ENCODE results near the gene ROBO4.
A peak's percentile ranks its signal among the peaks of the same experiment; 100 is the strongest.

ROBO4 gene

DNA sequence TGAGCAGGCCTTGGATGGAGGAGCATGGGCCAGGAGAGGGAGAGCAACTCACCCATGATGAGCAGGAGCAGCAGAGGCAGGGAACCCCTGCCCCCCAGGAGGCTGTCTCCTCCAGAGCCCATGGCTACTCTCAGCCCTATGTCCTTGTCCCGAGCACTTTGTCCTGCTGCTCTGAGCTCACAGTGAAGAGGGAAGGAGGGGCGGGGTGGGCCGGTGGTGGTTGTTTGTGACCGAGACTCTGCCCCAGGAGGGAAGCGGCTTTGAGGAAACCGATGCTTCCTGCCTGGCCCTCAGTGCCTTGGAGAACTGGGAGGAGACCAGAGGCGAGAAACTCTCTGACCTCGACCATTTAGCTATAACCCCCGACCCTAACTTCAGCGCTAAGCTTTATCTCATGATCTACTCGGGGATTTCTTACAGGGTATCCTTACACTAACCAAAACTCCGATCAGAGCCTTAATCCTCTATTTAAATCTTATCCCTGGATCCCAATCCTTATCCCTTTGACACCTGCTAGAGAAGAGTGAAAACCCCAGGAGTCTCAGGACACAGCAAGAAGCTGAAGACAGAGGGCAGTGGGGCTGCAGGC is at the start of gene ROBO4:
Gene ROBO4 (minus strand): TSS at position 192 of the 589 bp plus-strand sequence. CDS start 70 bp downstream, at position 122.
- Histone ChIP-seq H3K9me3 (ENCODE audit: control insufficient read depth, low read length) (no peaks in the 10 kb centered on the region), H3K4me3 (ENCODE audit: low read length) (no peak within 1 kb of the TSS), H3K36me3 (ENCODE audit: control insufficient read depth, insufficient read depth, low read length, severe bottlenecking) (no peaks in the 10 kb centered on the region), H3K27me3 (replicated peaks; ENCODE audit: control insufficient read depth, insufficient read depth, low read length) (no peaks in the 10 kb centered on the region), H3K4me1 (ENCODE audit: control insufficient read depth, insufficient read depth, low read length) (peaks cover 46% of the 10 kb centered on the region), H3K9ac (ENCODE audit: low read length) (peak within 1 kb of the TSS; percentile 47)
- DNase-seq (ENCODE audit: low read depth) = no peak

GRCh38 chr11:124946735-124947141 is 49.1 kb upstream of the ROBO4 start:
- H3K27me3 ChIP-seq (replicated peaks; ENCODE audit: control insufficient read depth, insufficient read depth, low read length) = no peaks in the 10 kb centered on the region
- H3K9ac ChIP-seq (ENCODE audit: low read length) = no peak overlapping the region
- no peaks in the 10 kb centered on the region for H3K36me3 ChIP-seq (ENCODE audit: control insufficient read depth, insufficient read depth, low read length, severe bottlenecking)
- H3K9me3 ChIP-seq (ENCODE audit: control insufficient read depth, low read length) = no peaks in the 10 kb centered on the region
- DNase-seq (ENCODE audit: low read depth) = peak; percentile 44
- peaks cover 10% of the 10 kb centered on the region for H3K4me1 ChIP-seq (ENCODE audit: control insufficient read depth, insufficient read depth, low read length)
- no peak overlapping the region for H3K4me3 ChIP-seq (ENCODE audit: low read length)

DNA sequence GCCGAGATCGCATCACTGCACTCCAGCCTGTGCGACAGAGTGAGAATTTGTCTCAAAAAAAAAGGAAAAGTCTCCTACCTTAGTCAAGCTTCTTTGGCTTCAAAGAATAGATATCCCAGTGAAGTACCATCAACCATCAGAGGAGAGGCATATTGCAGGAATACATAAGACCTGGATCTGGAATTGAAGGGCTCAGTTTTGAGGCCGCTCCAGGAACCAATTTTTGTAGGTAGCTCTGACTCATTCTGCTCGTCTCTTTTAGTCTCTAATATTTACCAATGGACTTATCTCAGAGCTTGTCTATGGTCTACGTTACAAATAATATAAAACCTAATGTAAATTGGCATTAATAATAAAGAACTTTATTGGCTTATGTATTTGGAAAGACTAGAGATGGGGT is 48.2 kb upstream of the ROBO4 start:
- DNase-seq (ENCODE audit: low read depth) = no peak
- Histone ChIP-seq H3K27me3 (replicated peaks; ENCODE audit: control insufficient read depth, insufficient read depth, low read length) (no peaks in the 10 kb centered on the region), H3K4me3 (ENCODE audit: low read length) (no peak overlapping the region), H3K4me1 (ENCODE audit: control insufficient read depth, insufficient read depth, low read length) (peaks cover 10% of the 10 kb centered on the region), H3K9me3 (ENCODE audit: control insufficient read depth, low read length) (no peaks in the 10 kb centered on the region), H3K9ac (ENCODE audit: low read length) (no peak overlapping the region), H3K36me3 (ENCODE audit: control insufficient read depth, insufficient read depth, low read length, severe bottlenecking) (no peaks in the 10 kb centered on the region)

DNA sequence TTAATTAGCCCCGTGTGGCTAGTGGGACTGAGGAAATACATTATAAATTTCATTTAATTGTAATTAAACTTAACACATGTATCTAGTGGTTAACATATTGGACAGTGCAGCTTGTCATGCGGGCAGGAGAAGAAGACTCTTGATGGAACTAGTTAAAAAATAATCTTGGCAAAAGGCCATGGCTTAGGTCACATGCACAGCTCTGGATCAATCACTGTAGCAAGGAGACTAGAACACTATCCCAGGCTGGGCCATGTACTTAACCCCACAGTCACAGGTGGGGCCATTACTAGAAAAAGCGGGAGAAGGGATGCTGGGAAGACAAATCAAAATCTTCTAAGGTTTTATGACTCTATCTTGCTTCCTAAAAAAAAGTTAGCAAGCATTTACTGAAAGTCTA is 46.9 kb upstream of the ROBO4 start:
- no peaks in the 10 kb centered on the region for H3K36me3 ChIP-seq (ENCODE audit: control insufficient read depth, insufficient read depth, low read length, severe bottlenecking)
- DNase-seq (ENCODE audit: low read depth) = no peak
- no peak overlapping the region for H3K4me3 ChIP-seq (ENCODE audit: low read length)
- peaks cover 11% of the 10 kb centered on the region for H3K4me1 ChIP-seq (ENCODE audit: control insufficient read depth, insufficient read depth, low read length)
- H3K9ac ChIP-seq (ENCODE audit: low read length) = no peak overlapping the region
- H3K9me3 ChIP-seq (ENCODE audit: control insufficient read depth, low read length) = no peaks in the 10 kb centered on the region
- no peaks in the 10 kb centered on the region for H3K27me3 ChIP-seq (replicated peaks; ENCODE audit: control insufficient read depth, insufficient read depth, low read length)

DNA sequence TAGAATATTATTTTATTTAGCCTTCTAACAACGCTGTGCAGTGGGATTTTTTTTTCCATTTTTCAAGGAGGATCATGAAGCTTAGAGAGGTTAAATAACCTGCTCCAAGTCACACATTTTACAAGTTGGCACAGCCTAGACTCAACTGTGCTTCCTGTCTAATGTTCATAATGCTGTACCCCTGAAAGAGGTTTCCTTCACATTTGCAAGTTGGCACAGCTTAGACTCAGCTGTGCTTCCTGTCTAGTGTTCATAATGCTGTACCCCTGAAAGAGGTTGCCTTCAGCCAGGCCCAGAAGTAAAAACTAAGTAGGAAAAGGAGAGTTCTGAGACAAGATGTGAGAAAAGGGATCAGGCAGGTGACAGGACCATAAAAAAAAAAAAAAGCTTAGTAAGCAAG is 46.1 kb upstream of the ROBO4 start:
- H3K9ac ChIP-seq (ENCODE audit: low read length) = no peak overlapping the region
- H3K36me3 ChIP-seq (ENCODE audit: control insufficient read depth, insufficient read depth, low read length, severe bottlenecking) = no peaks in the 10 kb centered on the region
- H3K27me3 ChIP-seq (replicated peaks; ENCODE audit: control insufficient read depth, insufficient read depth, low read length) = no peaks in the 10 kb centered on the region
- peaks cover 19% of the 10 kb centered on the region for H3K4me1 ChIP-seq (ENCODE audit: control insufficient read depth, insufficient read depth, low read length)
- H3K4me3 ChIP-seq (ENCODE audit: low read length) = no peak overlapping the region
- DNase-seq (ENCODE audit: low read depth) = no peak
- no peaks in the 10 kb centered on the region for H3K9me3 ChIP-seq (ENCODE audit: control insufficient read depth, low read length)

GRCh38 chr11:124943254-124943616 is 45.6 kb upstream of the ROBO4 start:
- H3K9me3 ChIP-seq (ENCODE audit: control insufficient read depth, low read length) = no peaks in the 10 kb centered on the region
- no peaks in the 10 kb centered on the region for H3K27me3 ChIP-seq (replicated peaks; ENCODE audit: control insufficient read depth, insufficient read depth, low read length)
- DNase-seq (ENCODE audit: low read depth) = no peak
- no peak overlapping the region for H3K4me3 ChIP-seq (ENCODE audit: low read length)
- peaks cover 23% of the 10 kb centered on the region for H3K4me1 ChIP-seq (ENCODE audit: control insufficient read depth, insufficient read depth, low read length)
- H3K9ac ChIP-seq (ENCODE audit: low read length) = no peak overlapping the region
- no peaks in the 10 kb centered on the region for H3K36me3 ChIP-seq (ENCODE audit: control insufficient read depth, insufficient read depth, low read length, severe bottlenecking)

DNA sequence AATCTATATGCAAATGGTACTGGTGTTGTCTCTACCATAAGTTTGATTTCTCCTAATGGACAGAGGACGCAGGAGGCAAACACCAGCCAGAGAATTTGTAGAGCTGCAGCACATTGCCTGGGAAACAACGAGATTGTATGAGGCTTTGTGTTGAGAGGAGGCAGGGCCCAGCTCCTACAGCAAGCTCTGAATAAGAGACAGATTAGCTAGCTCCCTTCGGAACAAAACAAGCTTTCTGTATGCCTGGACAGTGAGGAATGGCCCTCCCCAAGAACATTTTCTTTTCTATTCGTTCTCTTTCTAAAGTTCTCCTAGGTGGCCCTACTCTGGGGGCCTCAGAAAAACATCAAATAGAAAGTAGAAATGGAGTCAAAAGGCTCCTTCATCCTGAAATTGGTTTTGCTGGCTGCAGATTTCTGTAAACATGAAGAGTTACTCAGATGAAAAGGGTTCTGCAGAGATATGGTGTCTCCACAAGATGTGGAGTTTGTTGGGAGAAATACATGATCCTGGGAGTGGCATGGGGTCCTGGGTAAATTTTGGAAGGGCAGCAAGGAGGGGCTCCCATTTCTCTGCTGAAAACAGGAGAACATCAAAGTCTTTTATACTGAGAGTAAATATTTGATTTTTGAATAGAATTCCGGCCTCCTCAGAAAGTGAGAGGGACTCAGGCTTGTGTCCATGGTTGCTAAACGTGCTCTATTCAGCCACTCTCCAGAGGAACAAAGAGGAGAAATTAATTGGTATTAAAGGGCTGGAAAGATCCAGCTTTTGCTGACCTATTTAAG is 45.0 kb upstream of the ROBO4 start:
- H3K4me3 ChIP-seq (ENCODE audit: low read length) = no peak overlapping the region

GRCh38 chr11:124941703-124942102 is 44.0 kb upstream of the ROBO4 start:
- Histone ChIP-seq H3K27me3 (replicated peaks; ENCODE audit: control insufficient read depth, insufficient read depth, low read length) (no peaks in the 10 kb centered on the region), H3K4me3 (ENCODE audit: low read length) (no peak overlapping the region), H3K36me3 (ENCODE audit: control insufficient read depth, insufficient read depth, low read length, severe bottlenecking) (no peaks in the 10 kb centered on the region), H3K4me1 (ENCODE audit: control insufficient read depth, insufficient read depth, low read length) (peaks cover 19% of the 10 kb centered on the region), H3K9ac (ENCODE audit: low read length) (no peak overlapping the region), H3K9me3 (ENCODE audit: control insufficient read depth, low read length) (no peaks in the 10 kb centered on the region)
- DNase-seq (ENCODE audit: low read depth) = no peak

More for the DNA sequence above, 45.0 kb upstream of the ROBO4 start:
- H3K9ac ChIP-seq (ENCODE audit: low read length) = no peak overlapping the region
- no peak for DNase-seq (ENCODE audit: low read depth)
- H3K36me3 ChIP-seq (ENCODE audit: control insufficient read depth, insufficient read depth, low read length, severe bottlenecking) = no peaks in the 10 kb centered on the region
- H3K27me3 ChIP-seq (replicated peaks; ENCODE audit: control insufficient read depth, insufficient read depth, low read length) = no peaks in the 10 kb centered on the region
- H3K9me3 ChIP-seq (ENCODE audit: control insufficient read depth, low read length) = no peaks in the 10 kb centered on the region
- H3K4me1 ChIP-seq (ENCODE audit: control insufficient read depth, insufficient read depth, low read length) = peaks cover 23% of the 10 kb centered on the region

GRCh38 chr11:124938970-124939369 is 41.3 kb upstream of the ROBO4 start:
- DNase-seq (ENCODE audit: low read depth) = no peak
- H3K9ac ChIP-seq (ENCODE audit: low read length) = no peak overlapping the region
- H3K36me3 ChIP-seq (ENCODE audit: control insufficient read depth, insufficient read depth, low read length, severe bottlenecking) = no peaks in the 10 kb centered on the region
- H3K27me3 ChIP-seq (replicated peaks; ENCODE audit: control insufficient read depth, insufficient read depth, low read length) = no peaks in the 10 kb centered on the region
- no peaks in the 10 kb centered on the region for H3K9me3 ChIP-seq (ENCODE audit: control insufficient read depth, low read length)
- no peak overlapping the region for H3K4me3 ChIP-seq (ENCODE audit: low read length)
- peaks cover 33% of the 10 kb centered on the region for H3K4me1 ChIP-seq (ENCODE audit: control insufficient read depth, insufficient read depth, low read length)

GRCh38 chr11:124938206-124938765 is 40.6 kb upstream of the ROBO4 start:
- H3K9ac ChIP-seq (ENCODE audit: low read length) = no peak overlapping the region
- no peaks in the 10 kb centered on the region for H3K9me3 ChIP-seq (ENCODE audit: control insufficient read depth, low read length)
- H3K4me3 ChIP-seq (ENCODE audit: low read length) = no peak overlapping the region
- H3K36me3 ChIP-seq (ENCODE audit: control insufficient read depth, insufficient read depth, low read length, severe bottlenecking) = no peaks in the 10 kb centered on the region
- no peaks in the 10 kb centered on the region for H3K27me3 ChIP-seq (replicated peaks; ENCODE audit: control insufficient read depth, insufficient read depth, low read length)
- peaks cover 33% of the 10 kb centered on the region for H3K4me1 ChIP-seq (ENCODE audit: control insufficient read depth, insufficient read depth, low read length)
- peak; percentile 39 for DNase-seq (ENCODE audit: low read depth)

- Histone ChIP-seq H3K4me3 (ENCODE audit: low read length) (no peak overlapping the region), H3K36me3 (ENCODE audit: control insufficient read depth, insufficient read depth, low read length, severe bottlenecking) (no peaks in the 10 kb centered on the region), H3K4me1 (ENCODE audit: control insufficient read depth, insufficient read depth, low read length) (peaks cover 33% of the 10 kb centered on the region), H3K27me3 (replicated peaks; ENCODE audit: control insufficient read depth, insufficient read depth, low read length) (no peaks in the 10 kb centered on the region), H3K9ac (ENCODE audit: low read length) (no peak overlapping the region), H3K9me3 (ENCODE audit: control insufficient read depth, low read length) (no peaks in the 10 kb centered on the region)
- DNase-seq (ENCODE audit: low read depth) = no peak
Observed at GRCh38 chr11:124937336-124937935, 39.8 kb upstream of the ROBO4 start.

Data from adipocyte (in vitro differentiated cells).